HepG2 (cell line): ENCODE data around the gene DGKD. TPM values are rescaled to one million over a fixed set of nuclear protein-coding genes. Genes with fewer than 3 reads are reported as not detected.

Experiments
- ETS1 ChIP-seq: sonication (generic); formaldehyde crosslinking; IDR thresholded peaks from 2 replicates; pipeline ENCODE4 v1.4.0; 2020; ENCODE audit warnings: missing genetic modification reagents
- GABPB1 ChIP-seq: IDR thresholded peaks from 2 replicates; pipeline ENCODE4 v1.6.1; 2016; ENCODE audit warnings: mild to moderate bottlenecking, missing genetic modification reagents, moderate library complexity, missing compliant biosample characterization
- GTF3A ChIP-seq: sonication (generic); formaldehyde crosslinking; conservative IDR thresholded peaks from 2 replicates; pipeline ENCODE4 v1.4.0; 2020; ENCODE audit warnings: mild to moderate bottlenecking, missing genetic modification reagents
- HHEX ChIP-seq: IDR thresholded peaks from 2 replicates; pipeline ENCODE4 v1.6.1; 2016; ENCODE audit warnings: control low read depth
- HNF4A ChIP-seq: sonication (generic); formaldehyde crosslinking; IDR thresholded peaks from 2 replicates; pipeline ENCODE4 v1.4.0; 2020; ENCODE audit warnings: missing genetic modification reagents
- JUNB ChIP-seq: sonication (generic); formaldehyde crosslinking; IDR thresholded peaks from 2 replicates; pipeline ENCODE4 v1.8.0; 2022; ENCODE audit warnings: missing genetic modification reagents, mild to moderate bottlenecking, borderline replicate concordance
- MEF2D ChIP-seq: sonication (generic); formaldehyde crosslinking; IDR thresholded peaks from 2 replicates; pipeline ENCODE4 v1.5.1; 2020; ENCODE audit warnings: mild to moderate bottlenecking, missing genetic modification reagents
- MXD4 ChIP-seq: IDR thresholded peaks from 2 replicates; pipeline ENCODE4 v1.6.1; 2016; ENCODE audit warnings: mild to moderate bottlenecking, missing biosample characterization, missing genetic modification reagents
- NR2F2 ChIP-seq: IDR thresholded peaks from 2 replicates; pipeline ENCODE4 v1.6.1; 2012; ENCODE audit warnings: low read depth, inconsistent platforms, borderline replicate concordance
- RBAK ChIP-seq: sonication (generic); formaldehyde crosslinking; IDR thresholded peaks from 2 replicates; pipeline ENCODE4 v1.5.1; 2020; ENCODE audit warnings: mild to moderate bottlenecking, missing genetic modification reagents
- SOX13 ChIP-seq, 3 experiments: fragments of 450-650 bp in 1 of 3; sonication (generic) in 1 of 3; formaldehyde crosslinking in 1 of 3; IDR thresholded peaks in 2 of 3; conservative IDR thresholded peaks in 1 of 3; 2 replicates each; pipeline versions ENCODE4 v1.5.0 to v1.6.1; 2016 to 2020; ENCODE audit warnings: antibody characterized with exemption in 1 of 3, mild to moderate bottlenecking in 1 of 3, missing compliant biosample characterization in 1 of 3, missing genetic modification reagents in 1 of 3, moderate library complexity in 1 of 3
- SOX5 ChIP-seq: IDR thresholded peaks from 2 replicates; pipeline ENCODE4 v1.6.1; 2016; ENCODE audit warnings: borderline replicate concordance
- TBX2 ChIP-seq: sonication (generic); formaldehyde crosslinking; IDR thresholded peaks from 2 replicates; pipeline ENCODE4 v1.5.0; 2020; ENCODE audit warnings: missing genetic modification reagents, mild to moderate bottlenecking, borderline replicate concordance
- ZBTB44 ChIP-seq: sonication (generic); formaldehyde crosslinking; IDR thresholded peaks from 2 replicates; pipeline ENCODE4 v1.4.0; 2020; ENCODE audit warnings: missing genetic modification reagents
- ZNF274 ChIP-seq: sonication (generic); formaldehyde crosslinking; IDR thresholded peaks from 2 replicates; pipeline ENCODE4 v1.5.1; 2020; ENCODE audit warnings: mild to moderate bottlenecking, missing genetic modification reagents
- ZNF510 ChIP-seq: sonication (generic); formaldehyde crosslinking; IDR thresholded peaks from 2 replicates; pipeline ENCODE4 v1.4.0; 2020; ENCODE audit warnings: low read depth, mild to moderate bottlenecking, missing genetic modification reagents
- ZNF777 ChIP-seq: sonication (generic); formaldehyde crosslinking; IDR thresholded peaks from 2 replicates; pipeline ENCODE4 v1.4.0; 2020; ENCODE audit warnings: missing genetic modification reagents
- ZNF788 ChIP-seq: sonication (generic); formaldehyde crosslinking; IDR thresholded peaks from 2 replicates; pipeline ENCODE4 v1.5.0; 2020; ENCODE audit warnings: mild to moderate bottlenecking, missing genetic modification reagents, borderline replicate concordance
- ZNF790 ChIP-seq: sonication (generic); formaldehyde crosslinking; IDR thresholded peaks from 2 replicates; pipeline ENCODE4 v1.8.0; 2022; ENCODE audit warnings: missing genetic modification reagents, mild to moderate bottlenecking, borderline replicate concordance
- polyA plus RNA-seq, 8 experiments: library from polyadenylated mRNA; depleted of rRNA in 3 of 8; stranded (reverse) in 7 of 8; unstranded in 1 of 8; fragments of >200 nt; fragmentation: Illumina TruSeq in 4 of 8; extraction: Trizol in 4 of 8; gene quantifications; 2 replicates each; pipeline versions ENCODE4 v1.2.1 to v1.2.3, GENCODE V29; 2011 to 2016; ENCODE audit warnings: low read depth in 4 of 8, missing spikeins in 1 of 8, mixed read lengths in 1 of 8; ENCODE audit not compliant: insufficient read depth in 1 of 8
- total RNA-seq, 5 experiments: library from RNA; depleted of rRNA; stranded (reverse); fragments of >200 nt; fragmentation: Illumina TruSeq; extraction: Trizol; gene quantifications; 2 replicates each; pipeline ENCODE4 v1.2.3, GENCODE V29; 2016; ENCODE audit warnings: low read depth in 1 of 5
- TF ChIP-seq, protein P1 (sequence below): IDR thresholded peaks from 2 replicates; pipeline ENCODE4 v1.6.1; 2012; ENCODE audit warnings: inconsistent platforms
- TF ChIP-seq, protein P2 (sequence below): sonication (generic); formaldehyde crosslinking; IDR thresholded peaks from 2 replicates; pipeline ENCODE4 v1.4.0; 2020; ENCODE audit warnings: missing genetic modification reagents

The DGKD gene
- total and polyA plus RNA-seq, 2 of the 13 experiments (the other 11 are each of a cell fraction or from before 2014, with no cell fraction given), result 24.5 to 33.2 TPM

DNA sequence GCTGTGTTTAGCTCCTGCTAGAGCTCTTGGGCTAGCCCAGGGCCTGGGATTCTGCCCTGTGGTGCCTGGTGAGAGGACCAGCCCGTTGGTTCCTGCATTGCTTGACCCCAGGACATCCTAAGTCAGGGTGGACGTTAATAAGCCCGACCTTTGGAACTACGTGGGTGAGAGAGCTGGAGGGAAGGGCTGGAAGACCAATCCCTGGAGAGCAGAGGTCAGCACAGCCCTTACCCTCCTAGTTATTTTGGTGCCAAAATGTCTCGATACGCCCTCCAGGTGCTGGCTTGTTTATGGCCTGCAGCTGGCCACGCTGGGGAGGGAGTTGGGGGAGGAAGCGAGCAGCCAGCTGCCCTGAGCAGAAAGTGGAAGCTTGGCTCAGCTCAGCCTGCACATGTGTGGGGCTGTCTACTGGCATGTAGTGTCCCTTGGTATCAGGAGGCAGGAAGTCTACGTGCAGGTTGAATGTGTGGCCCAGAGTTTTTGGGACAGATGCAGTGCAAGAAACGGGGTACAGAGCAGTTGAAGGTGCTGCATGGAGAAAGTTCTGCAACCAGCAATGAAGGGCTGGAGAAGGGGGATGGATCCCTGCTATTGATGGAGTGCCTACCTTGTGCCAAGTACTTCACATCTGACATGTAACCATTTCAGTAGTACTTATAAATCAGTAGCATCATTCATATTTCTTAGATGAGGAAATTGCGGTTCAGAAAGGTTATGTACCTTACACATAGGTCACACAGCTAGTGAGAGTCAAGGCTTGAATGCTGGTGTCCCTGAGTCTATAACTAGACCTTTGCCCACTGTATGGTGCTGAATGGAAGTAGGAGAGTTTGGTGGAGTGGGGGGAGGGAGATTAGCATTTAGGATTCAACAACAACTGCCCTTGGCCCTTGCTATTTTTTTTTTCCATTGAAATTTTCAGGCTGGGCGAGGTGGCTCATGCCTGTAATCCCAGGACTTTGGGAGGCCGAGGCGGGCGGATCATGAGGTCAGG lies 5.0 kb upstream of the DGKD start (continued):
- TF ChIP-seq ZNF788 (CRISPR knock-in tag) (peak; percentile 12; the same call in 1 of the 2 replicates), ZNF777 (no peak), ETS1 (CRISPR knock-in tag) (no peak), SOX5 (CRISPR knock-in tag) (0 out of 2 replicates have a peak, but pooled peaks have one; percentile 4), ZBTB44 (CRISPR knock-in tag) (no peak), GABPB1 (0 out of 2 replicates have a peak, but pooled peaks have one; percentile 17), ZNF510 (CRISPR knock-in tag) (peak; percentile 71; the same call in 1 of the 2 replicates), MEF2D (peak; percentile 79), SOX13 (IDR thresholded peaks at IDR 0.05) (no peak), SOX13 (CRISPR knock-in tag; conservative IDR thresholded peaks at IDR 0.05 in 1 of 2, IDR thresholded peaks at IDR 0.05 in 1 of 2) (0 out of 4 replicates have a peak, but pooled peaks of 1 of the 2 experiments have one; percentile 8), NR2F2 (peak; percentile 63), ZNF274 (CRISPR knock-in tag) (peak; percentile 48; the same call in 1 of the 2 replicates), TBX2 (CRISPR knock-in tag) (no peak), HHEX (no peak), RBAK (CRISPR knock-in tag) (0 out of 2 replicates have a peak, but pooled peaks have one; percentile 71), MXD4 (CRISPR knock-in tag) (peak; percentile 20), HNF4A (CRISPR knock-in tag) (peak; percentile 91), JUNB (CRISPR knock-in tag) (no peak), ZNF790 (CRISPR knock-in tag) (no peak), GTF3A (0 out of 2 replicates have a peak, but pooled peaks have one; percentile 69)
- TF ChIP-seq, protein P1, sequence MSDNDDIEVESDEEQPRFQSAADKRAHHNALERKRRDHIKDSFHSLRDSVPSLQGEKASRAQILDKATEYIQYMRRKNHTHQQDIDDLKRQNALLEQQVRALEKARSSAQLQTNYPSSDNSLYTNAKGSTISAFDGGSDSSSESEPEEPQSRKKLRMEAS, result peak; percentile 68
- TF ChIP-seq, protein P2, sequence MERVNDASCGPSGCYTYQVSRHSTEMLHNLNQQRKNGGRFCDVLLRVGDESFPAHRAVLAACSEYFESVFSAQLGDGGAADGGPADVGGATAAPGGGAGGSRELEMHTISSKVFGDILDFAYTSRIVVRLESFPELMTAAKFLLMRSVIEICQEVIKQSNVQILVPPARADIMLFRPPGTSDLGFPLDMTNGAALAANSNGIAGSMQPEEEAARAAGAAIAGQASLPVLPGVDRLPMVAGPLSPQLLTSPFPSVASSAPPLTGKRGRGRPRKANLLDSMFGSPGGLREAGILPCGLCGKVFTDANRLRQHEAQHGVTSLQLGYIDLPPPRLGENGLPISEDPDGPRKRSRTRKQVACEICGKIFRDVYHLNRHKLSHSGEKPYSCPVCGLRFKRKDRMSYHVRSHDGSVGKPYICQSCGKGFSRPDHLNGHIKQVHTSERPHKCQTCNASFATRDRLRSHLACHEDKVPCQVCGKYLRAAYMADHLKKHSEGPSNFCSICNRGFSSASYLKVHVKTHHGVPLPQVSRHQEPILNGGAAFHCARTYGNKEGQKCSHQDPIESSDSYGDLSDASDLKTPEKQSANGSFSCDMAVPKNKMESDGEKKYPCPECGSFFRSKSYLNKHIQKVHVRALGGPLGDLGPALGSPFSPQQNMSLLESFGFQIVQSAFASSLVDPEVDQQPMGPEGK (CRISPR knock-in tag), result peak; percentile 82
